NCI-H446 treated with DMSO at 0.1 percent for 48 hours (cell line): ENCODE data around the gene BNIP2.
"Not testable (repeated sequence)": the region's sequence is repeated elsewhere in the genome, so short reads cannot be mapped to it uniquely, and the experiment has no call there.

Source experiments
- DNase-seq: peaks from one replicate; lab custom pipeline; 2025; lab: John Stamatoyannopoulos, UW

The BNIP2 gene

GRCh38 chr15:59687836-59688235 is 1.3 kb downstream of the BNIP2 start:
- DNase-seq = no peak

GRCh38 chr15:59686389-59686788 is 2.7 kb downstream of the BNIP2 start:
- DNase-seq = no peak

- no peak for DNase-seq
Measured at GRCh38 chr15:59685737-59686297, 3.3 kb downstream of the BNIP2 start.

- no peak for DNase-seq
Measured at GRCh38 chr15:59680870-59681269, 8.2 kb downstream of the BNIP2 start.

GRCh38 chr15:59680346-59680745 is 8.8 kb downstream of the BNIP2 start:
- DNase-seq = no peak

GRCh38 chr15:59678620-59679019 is 10.5 kb downstream of the BNIP2 start:
- no peak for DNase-seq

- DNase-seq = no peak
Measured at GRCh38 chr15:59678172-59678571, 10.9 kb downstream of the BNIP2 start.

- DNase-seq = no peak
Measured at GRCh38 chr15:59676565-59676964, 12.6 kb downstream of the BNIP2 start.

- no peak for DNase-seq
Measured at GRCh38 chr15:59674361-59674877, 14.7 kb downstream of the BNIP2 start.

GRCh38 chr15:59668556-59668955 is 20.6 kb downstream of the BNIP2 start:
- DNase-seq = no peak

- DNase-seq = no peak
Measured at GRCh38 chr15:59662260-59662659, 26.9 kb downstream of the BNIP2 start.

- no peak for DNase-seq
Measured at GRCh38 chr15:59659366-59659765, 29.8 kb downstream of the BNIP2 start.

GRCh38 chr15:59657635-59658125 is 31.4 kb downstream of the BNIP2 start:
- DNase-seq = no peak

GRCh38 chr15:59656897-59657634 is 32.1 kb downstream of the BNIP2 start, which contains the start of gene GTF2A2:
GTF2A2 (minus strand) TSS chr15:59657515; CDS start chr15:59652277, 5,238 bp downstream.
- peak; percentile 68 for DNase-seq

GRCh38 chr15:59654046-59654445 is 35.1 kb downstream of the BNIP2 start:
- no peak for DNase-seq

GRCh38 chr15:59649603-59650002 is 39.5 kb downstream of the BNIP2 start:
- no peak for DNase-seq

GRCh38 chr15:59647085-59647484 is 42.0 kb downstream of the BNIP2 start:
- no peak for DNase-seq

GRCh38 chr15:59646277-59646676 is 42.8 kb downstream of the BNIP2 start:
- no peak for DNase-seq

GRCh38 chr15:59645812-59646211 is 43.3 kb downstream of the BNIP2 start:
- not testable (repeated sequence) for DNase-seq

GRCh38 chr15:59644756-59645155 is 44.4 kb downstream of the BNIP2 start:
- DNase-seq = no peak

GRCh38 chr15:59642351-59642750 is 46.8 kb downstream of the BNIP2 start:
- no peak for DNase-seq

GRCh38 chr15:59637507-59637906 is 51.6 kb downstream of the BNIP2 start:
- not testable (repeated sequence) for DNase-seq

GRCh38 chr15:59636184-59636583 is 52.9 kb downstream of the BNIP2 start:
- no peak for DNase-seq
